ENCODE measurements around the gene BMPR1B. TPM values are rescaled to one million over a fixed set of nuclear protein-coding genes. Genes with fewer than 3 reads are reported as not detected.

Gene BMPR1B
- total and polyA plus RNA-seq, 2 experiments from 2014 or later, result 1.6 to 3.3 TPM

DNA sequence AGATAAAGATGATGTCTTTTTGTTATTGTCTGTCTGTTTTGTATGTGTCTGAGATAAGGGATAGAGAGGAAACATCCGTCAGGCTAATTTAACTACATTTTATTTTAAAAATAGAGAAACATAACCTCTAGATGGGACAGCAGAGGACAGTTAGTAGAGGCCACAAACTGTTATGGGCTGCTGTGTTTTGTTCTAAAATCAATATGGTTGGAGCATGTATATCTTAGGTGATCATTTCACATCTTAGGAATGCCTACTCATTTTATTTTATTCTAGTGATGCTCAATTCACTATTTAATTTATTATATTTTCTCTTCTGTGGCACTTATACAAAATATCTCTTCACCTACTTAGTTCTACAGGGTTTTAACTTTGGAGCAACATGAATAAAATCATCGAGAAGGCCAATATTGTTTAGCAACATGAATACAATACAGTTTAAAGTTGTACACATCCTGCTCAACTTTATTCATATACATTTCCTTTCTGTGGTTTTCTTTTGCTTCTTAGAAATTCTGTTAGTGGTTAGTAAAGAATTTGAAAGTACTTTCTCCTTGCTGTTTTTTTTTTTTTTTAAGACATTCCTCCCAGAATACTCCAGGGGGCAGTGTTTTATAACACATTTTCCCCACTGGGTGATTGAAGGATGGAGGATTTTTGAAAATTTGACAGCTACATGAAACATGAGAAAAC is 398.1 kb downstream of the BMPR1B start:
- TF ChIP-seq CTCF (IDR thresholded peaks at IDR 0.05; ENCODE audit: poor library complexity), result peak; percentile 76
- no peak for TF ChIP-seq EZH2phosphoT487 (IDR thresholded peaks at IDR 0.05; ENCODE audit: low read depth, severe bottlenecking, unreplicated experiment)
- no peak for TF ChIP-seq EZH2 (IDR thresholded peaks at IDR 0.05; ENCODE audit: borderline replicate concordance)
- DNase-seq (ENCODE audit: low spot score), result peak; percentile 54
- Histone ChIP-seq H3K27ac (no peak overlapping the region), H3K4me1 (ENCODE audit: insufficient read depth) (no peaks in the 10 kb centered on the region), H2AFZ (no peak overlapping the region), H3K79me2 (no peaks in the 10 kb centered on the region), H3K9me2 (replicated peaks; ENCODE audit: insufficient read depth) (no peaks in the 10 kb centered on the region), H4K20me1 (ENCODE audit: insufficient read depth, poor library complexity, severe bottlenecking) (no peaks in the 10 kb centered on the region), H3K36me3 (replicated peaks; ENCODE audit: insufficient read depth, low read depth) (no peaks in the 10 kb centered on the region), H3K27me3 (no peaks in the 10 kb centered on the region), H3K4me2 (no peak overlapping the region), H3K4me3 (no peak overlapping the region), H3K9me3 (ENCODE audit: low read depth) (no peaks in the 10 kb centered on the region)
- 74% methylated on average over 2 of the region's 2 CpGs for WGBS (ENCODE audit: low lambda C conversion rate, missing lambda C conversion rate)

- no peak overlapping the region for H2AFZ ChIP-seq
- no peaks in the 10 kb centered on the region for H3K4me1 ChIP-seq (ENCODE audit: insufficient read depth)
- H3K79me2 ChIP-seq, result no peaks in the 10 kb centered on the region
- H3K27me3 ChIP-seq, result no peaks in the 10 kb centered on the region
- H3K4me3 ChIP-seq, result no peak overlapping the region
- 50% methylated on average over 3 of the region's 3 CpGs for WGBS (ENCODE audit: low lambda C conversion rate, missing lambda C conversion rate)
- DNase-seq (ENCODE audit: low spot score), result no peak
- TF ChIP-seq EZH2phosphoT487 (IDR thresholded peaks at IDR 0.05; ENCODE audit: low read depth, severe bottlenecking, unreplicated experiment) (no peak), EZH2 (IDR thresholded peaks at IDR 0.05; ENCODE audit: borderline replicate concordance) (no peak), CTCF (IDR thresholded peaks at IDR 0.05; ENCODE audit: poor library complexity) (no peak)
- no peak overlapping the region for H3K4me2 ChIP-seq
- no peaks in the 10 kb centered on the region for H4K20me1 ChIP-seq (ENCODE audit: insufficient read depth, poor library complexity, severe bottlenecking)
- no peaks in the 10 kb centered on the region for H3K36me3 ChIP-seq (replicated peaks; ENCODE audit: insufficient read depth, low read depth)
- no peaks in the 10 kb centered on the region for H3K9me3 ChIP-seq (ENCODE audit: low read depth)
- no peak overlapping the region for H3K27ac ChIP-seq
- no peaks in the 10 kb centered on the region for H3K9me2 ChIP-seq (replicated peaks; ENCODE audit: insufficient read depth)
Measured at GRCh38 chr4:95156452-95156765, 398.7 kb downstream of the BMPR1B start.

- no peaks in the 10 kb centered on the region for H3K27me3 ChIP-seq
- no peaks in the 10 kb centered on the region for H3K9me2 ChIP-seq (replicated peaks; ENCODE audit: insufficient read depth)
- H3K36me3 ChIP-seq (replicated peaks; ENCODE audit: insufficient read depth, low read depth), result no peaks in the 10 kb centered on the region
- H3K79me2 ChIP-seq, result no peaks in the 10 kb centered on the region
- no peak overlapping the region for H2AFZ ChIP-seq
- no peak for DNase-seq (ENCODE audit: low spot score)
- no peaks in the 10 kb centered on the region for H3K9me3 ChIP-seq (ENCODE audit: low read depth)
- H4K20me1 ChIP-seq (ENCODE audit: insufficient read depth, poor library complexity, severe bottlenecking), result no peaks in the 10 kb centered on the region
- no peak overlapping the region for H3K4me2 ChIP-seq
- no peak for TF ChIP-seq EZH2phosphoT487 (IDR thresholded peaks at IDR 0.05; ENCODE audit: low read depth, severe bottlenecking, unreplicated experiment)
- no peak for TF ChIP-seq EZH2 (IDR thresholded peaks at IDR 0.05; ENCODE audit: borderline replicate concordance)
- TF ChIP-seq CTCF (IDR thresholded peaks at IDR 0.05; ENCODE audit: poor library complexity), result no peak
- H3K27ac ChIP-seq, result no peak overlapping the region
- no peak overlapping the region for H3K4me3 ChIP-seq
- no peaks in the 10 kb centered on the region for H3K4me1 ChIP-seq (ENCODE audit: insufficient read depth)
Measured at GRCh38 chr4:95157596-95157995, 399.8 kb downstream of the BMPR1B start.

All from hepatocyte (in vitro differentiated cells).